ENCODE results near the gene CASP10.

The CASP10 gene

GRCh38 chr2:201191132-201191875 lies 8.4 kb downstream of the CASP10 start:
- Histone ChIP-seq H3K27me3 (replicated peaks; ENCODE audit: control insufficient read depth, insufficient read depth, low read length) (no peaks in the 10 kb centered on the region), H3K4me3 (replicated peaks; ENCODE audit: low read depth, low read length) (no peak overlapping the region), H3K36me3 (ENCODE audit: control insufficient read depth, insufficient read depth, low read length) (no peaks in the 10 kb centered on the region)
- no peak for TF ChIP-seq CTCF (IDR thresholded peaks at IDR 0.05; ENCODE audit: insufficient read depth, low read length, poor library complexity, severe bottlenecking)
- no peak for DNase-seq (ENCODE audit: extremely low read depth, insufficient read length)

- no peak overlapping the region for H3K4me3 ChIP-seq (replicated peaks; ENCODE audit: low read depth, low read length)
- H3K27me3 ChIP-seq (replicated peaks; ENCODE audit: control insufficient read depth, insufficient read depth, low read length) = no peaks in the 10 kb centered on the region
- no peaks in the 10 kb centered on the region for H3K36me3 ChIP-seq (ENCODE audit: control insufficient read depth, insufficient read depth, low read length)
- DNase-seq (ENCODE audit: extremely low read depth, insufficient read length) = peak; percentile 53
- no peak for TF ChIP-seq CTCF (IDR thresholded peaks at IDR 0.05; ENCODE audit: insufficient read depth, low read length, poor library complexity, severe bottlenecking)
Measured at GRCh38 chr2:201194097-201194496, 11.2 kb downstream of the CASP10 start.

GRCh38 chr2:201195331-201195730 lies 12.4 kb downstream of the CASP10 start:
- DNase-seq (ENCODE audit: extremely low read depth, insufficient read length) = no peak
- no peak overlapping the region for H3K4me3 ChIP-seq (replicated peaks; ENCODE audit: low read depth, low read length)
- no peaks in the 10 kb centered on the region for H3K27me3 ChIP-seq (replicated peaks; ENCODE audit: control insufficient read depth, insufficient read depth, low read length)
- no peak for TF ChIP-seq CTCF (IDR thresholded peaks at IDR 0.05; ENCODE audit: insufficient read depth, low read length, poor library complexity, severe bottlenecking)
- no peaks in the 10 kb centered on the region for H3K36me3 ChIP-seq (ENCODE audit: control insufficient read depth, insufficient read depth, low read length)

- H3K36me3 ChIP-seq (ENCODE audit: control insufficient read depth, insufficient read depth, low read length) = no peaks in the 10 kb centered on the region
- H3K27me3 ChIP-seq (replicated peaks; ENCODE audit: control insufficient read depth, insufficient read depth, low read length) = no peaks in the 10 kb centered on the region
- TF ChIP-seq CTCF (IDR thresholded peaks at IDR 0.05; ENCODE audit: insufficient read depth, low read length, poor library complexity, severe bottlenecking) = no peak
- no peak for DNase-seq (ENCODE audit: extremely low read depth, insufficient read length)
- no peak overlapping the region for H3K4me3 ChIP-seq (replicated peaks; ENCODE audit: low read depth, low read length)
Measured at GRCh38 chr2:201196003-201196402, 13.1 kb downstream of the CASP10 start.

GRCh38 chr2:201196803-201197202 lies 13.9 kb downstream of the CASP10 start:
- Histone ChIP-seq H3K27me3 (replicated peaks; ENCODE audit: control insufficient read depth, insufficient read depth, low read length) (no peaks in the 10 kb centered on the region), H3K4me3 (replicated peaks; ENCODE audit: low read depth, low read length) (no peak overlapping the region), H3K36me3 (ENCODE audit: control insufficient read depth, insufficient read depth, low read length) (no peaks in the 10 kb centered on the region)
- DNase-seq (ENCODE audit: extremely low read depth, insufficient read length) = no peak
- TF ChIP-seq CTCF (IDR thresholded peaks at IDR 0.05; ENCODE audit: insufficient read depth, low read length, poor library complexity, severe bottlenecking) = no peak

- no peaks in the 10 kb centered on the region for H3K36me3 ChIP-seq (ENCODE audit: control insufficient read depth, insufficient read depth, low read length)
- H3K27me3 ChIP-seq (replicated peaks; ENCODE audit: control insufficient read depth, insufficient read depth, low read length) = no peaks in the 10 kb centered on the region
Measured at GRCh38 chr2:201197781-201198180, 14.8 kb downstream of the CASP10 start.

More at GRCh38 chr2:201197781-201198180, 14.8 kb downstream of the CASP10 start:
- DNase-seq (ENCODE audit: extremely low read depth, insufficient read length) = no peak
- H3K4me3 ChIP-seq (replicated peaks; ENCODE audit: low read depth, low read length) = no peak overlapping the region
- no peak for TF ChIP-seq CTCF (IDR thresholded peaks at IDR 0.05; ENCODE audit: insufficient read depth, low read length, poor library complexity, severe bottlenecking)

Data from GM06990 (cell line).